Measurements from ENCODE around the gene NBDY.
A peak's percentile ranks its signal among the peaks of the same experiment; 100 is the strongest.
"Not testable (repeated sequence)": the region's sequence is repeated elsewhere in the genome, so short reads cannot be mapped to it uniquely, and the experiment has no call there.

Gene NBDY

DNA sequence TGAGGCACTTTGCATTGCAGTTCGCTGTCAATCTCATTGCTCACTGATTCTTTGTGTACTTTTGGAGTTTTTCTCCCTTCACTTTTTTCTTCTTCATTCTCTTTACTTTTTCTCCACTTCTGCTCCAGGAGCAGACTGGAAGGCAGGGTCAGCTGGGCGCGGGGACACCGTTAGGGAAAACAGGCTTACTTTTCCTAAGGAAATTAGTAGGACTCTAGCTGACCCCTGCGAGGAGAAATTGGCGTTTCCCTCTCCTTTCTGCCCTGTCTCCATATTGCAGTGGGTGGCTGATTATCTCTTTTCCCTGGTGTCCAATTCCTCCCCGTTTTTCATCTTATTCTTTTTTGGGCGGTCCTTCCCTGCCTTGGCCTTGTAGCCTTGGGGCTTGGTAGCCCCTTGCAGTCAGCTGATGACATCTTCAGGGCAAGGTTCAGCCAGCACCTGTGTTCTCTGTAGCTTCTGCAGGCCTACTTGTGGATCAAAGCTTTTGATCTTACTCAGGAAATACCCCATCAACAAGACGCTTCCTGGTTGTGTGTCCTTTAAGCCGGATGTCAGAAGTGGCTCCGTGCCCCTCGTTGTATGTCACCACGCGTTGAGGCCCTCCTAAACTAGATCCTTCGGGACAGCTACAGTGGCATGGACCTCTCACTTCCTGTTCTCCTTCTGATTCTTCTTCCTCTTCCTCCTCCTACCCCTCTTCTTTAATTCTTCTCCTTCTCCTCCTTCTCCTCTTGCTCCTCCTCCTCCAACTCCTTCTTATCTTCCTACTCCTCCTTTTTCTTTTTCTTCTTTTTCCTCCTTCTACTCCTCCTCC, 36.1 kb downstream of the NBDY start:
- DNase-seq, result no peak

- DNase-seq, result no peak
Observed at GRCh38 chrX:56765811-56766553, 36.9 kb downstream of the NBDY start.

- no peak for DNase-seq
Observed at GRCh38 chrX:56766554-56767347, 37.7 kb downstream of the NBDY start.

- DNase-seq, result not testable (repeated sequence)
Observed at GRCh38 chrX:56767348-56768119, 38.5 kb downstream of the NBDY start.

DNA sequence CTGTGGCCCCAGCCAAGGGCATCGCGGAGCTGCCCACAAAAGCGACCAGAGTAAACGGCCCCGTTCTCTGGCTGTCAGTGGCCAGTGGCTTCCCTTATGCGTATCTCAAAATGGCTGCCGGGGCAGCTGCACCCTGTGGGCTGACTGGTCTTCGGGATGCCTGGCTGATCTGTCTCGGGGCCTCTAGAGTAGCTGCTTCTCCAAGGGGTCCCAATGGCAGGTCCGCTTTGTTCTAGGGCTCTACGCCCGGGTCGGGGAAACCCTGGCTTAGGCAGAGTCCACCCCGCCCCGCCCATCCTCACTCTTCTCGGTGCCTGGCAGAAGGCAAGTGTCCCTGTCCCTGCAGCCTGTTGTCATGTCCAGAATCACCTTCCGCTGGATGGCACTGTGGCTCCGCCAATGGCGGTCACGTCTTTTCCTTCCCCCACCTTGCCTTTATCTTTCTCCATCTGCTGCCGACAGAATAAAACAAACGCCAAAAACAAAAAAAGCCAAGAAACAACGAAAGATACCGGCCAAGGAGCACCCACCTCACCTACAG, 39.1 kb downstream of the NBDY start:
- not testable (repeated sequence) for DNase-seq

GRCh38 chrX:56772675-56773521, 43.9 kb downstream of the NBDY start:
- DNase-seq, result not testable (repeated sequence)

DNA sequence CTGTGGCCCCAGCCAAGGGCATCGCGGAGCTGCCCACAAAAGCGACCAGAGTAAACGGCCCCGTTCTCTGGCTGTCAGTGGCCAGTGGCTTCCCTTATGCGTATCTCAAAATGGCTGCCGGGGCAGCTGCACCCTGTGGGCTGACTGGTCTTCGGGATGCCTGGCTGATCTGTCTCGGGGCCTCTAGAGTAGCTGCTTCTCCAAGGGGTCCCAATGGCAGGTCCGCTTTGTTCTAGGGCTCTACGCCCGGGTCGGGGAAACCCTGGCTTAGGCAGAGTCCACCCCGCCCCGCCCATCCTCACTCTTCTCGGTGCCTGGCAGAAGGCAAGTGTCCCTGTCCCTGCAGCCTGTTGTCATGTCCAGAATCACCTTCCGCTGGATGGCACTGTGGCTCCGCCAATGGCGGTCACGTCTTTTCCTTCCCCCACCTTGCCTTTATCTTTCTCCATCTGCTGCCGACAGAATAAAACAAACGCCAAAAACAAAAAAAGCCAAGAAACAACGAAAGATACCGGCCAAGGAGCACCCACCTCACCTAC, 44.5 kb downstream of the NBDY start:
- DNase-seq, result not testable (repeated sequence)

- not testable (repeated sequence) for DNase-seq
Observed at GRCh38 chrX:56778099-56778923, 49.3 kb downstream of the NBDY start.

DNA sequence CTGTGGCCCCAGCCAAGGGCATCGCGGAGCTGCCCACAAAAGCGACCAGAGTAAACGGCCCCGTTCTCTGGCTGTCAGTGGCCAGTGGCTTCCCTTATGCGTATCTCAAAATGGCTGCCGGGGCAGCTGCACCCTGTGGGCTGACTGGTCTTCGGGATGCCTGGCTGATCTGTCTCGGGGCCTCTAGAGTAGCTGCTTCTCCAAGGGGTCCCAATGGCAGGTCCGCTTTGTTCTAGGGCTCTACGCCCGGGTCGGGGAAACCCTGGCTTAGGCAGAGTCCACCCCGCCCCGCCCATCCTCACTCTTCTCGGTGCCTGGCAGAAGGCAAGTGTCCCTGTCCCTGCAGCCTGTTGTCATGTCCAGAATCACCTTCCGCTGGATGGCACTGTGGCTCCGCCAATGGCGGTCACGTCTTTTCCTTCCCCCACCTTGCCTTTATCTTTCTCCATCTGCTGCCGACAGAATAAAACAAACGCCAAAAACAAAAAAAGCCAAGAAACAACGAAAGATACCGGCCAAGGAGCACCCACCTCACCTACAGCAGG, 50.0 kb downstream of the NBDY start:
- DNase-seq, result not testable (repeated sequence)

DNA sequence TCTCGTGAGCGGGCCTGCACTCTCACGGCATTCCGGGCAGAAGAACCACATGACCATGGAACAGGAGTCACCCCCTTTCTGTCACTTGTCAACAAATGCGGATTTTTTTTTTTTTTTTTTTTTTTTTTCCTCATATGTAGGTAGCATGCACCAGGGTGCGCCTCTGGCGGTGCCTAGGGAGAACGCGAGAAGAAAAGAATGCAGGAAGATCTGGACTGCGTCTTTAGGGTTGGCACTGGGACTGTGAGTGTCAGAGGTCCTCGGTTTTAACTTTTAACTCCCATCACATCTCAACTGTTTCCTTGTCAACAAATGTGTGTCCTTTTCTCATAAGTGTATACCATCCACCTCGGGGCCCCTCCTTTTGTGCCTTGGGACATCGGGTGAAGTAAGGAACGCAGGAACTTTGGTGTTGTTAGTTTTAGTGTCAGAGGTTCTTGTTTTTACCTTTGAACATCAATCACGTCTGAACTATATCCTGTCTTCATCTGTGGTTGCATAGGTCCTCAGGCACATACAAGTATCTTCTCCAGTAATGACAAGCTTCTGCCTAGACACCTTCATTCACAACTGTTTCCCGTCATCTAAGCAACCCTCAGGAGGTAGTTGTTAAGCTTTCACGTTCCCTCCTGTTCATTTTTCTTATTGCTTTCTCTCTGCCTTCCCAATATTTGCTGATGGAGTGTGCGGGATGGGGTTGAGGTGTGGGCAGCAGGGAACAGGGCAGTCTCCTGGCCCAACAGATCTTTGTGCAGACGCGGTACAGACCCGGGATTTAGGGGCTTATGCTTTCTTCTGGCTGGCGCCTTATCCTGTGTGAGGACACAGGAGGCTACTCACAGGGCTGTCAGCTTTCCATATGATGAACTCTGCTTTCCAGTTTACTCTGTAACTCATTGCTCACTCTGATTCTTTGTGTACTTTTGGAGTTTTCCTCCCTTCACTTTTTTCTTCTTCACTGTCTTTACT, 51.9 kb downstream of the NBDY start:
- DNase-seq, result not testable (repeated sequence)

DNA sequence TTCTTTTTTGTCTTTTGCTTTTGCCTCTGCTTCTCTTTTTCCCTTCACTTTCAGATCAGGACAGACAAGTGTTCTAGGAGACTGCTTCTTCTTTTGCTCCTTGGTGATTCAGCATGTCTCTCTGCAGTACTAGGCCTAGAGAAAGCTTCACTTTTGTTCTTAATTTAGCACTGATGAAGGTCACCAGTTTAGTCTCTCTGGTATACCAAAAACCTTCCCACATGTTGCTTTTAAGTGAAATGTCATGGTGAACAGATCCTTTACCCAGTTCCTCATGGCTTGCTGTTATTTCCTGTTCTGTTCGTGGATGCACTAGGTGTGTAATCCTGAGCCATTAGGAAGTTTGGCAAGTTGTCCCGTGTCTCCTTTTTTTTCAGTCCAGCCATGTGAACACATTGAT, 53.3 kb downstream of the NBDY start:
- no peak for DNase-seq

- DNase-seq, result no peak
Observed at GRCh38 chrX:56782791-56783449, 53.9 kb downstream of the NBDY start.

- no peak for DNase-seq
Observed at GRCh38 chrX:56783450-56783831, 54.4 kb downstream of the NBDY start.

- no peak for DNase-seq
Observed at GRCh38 chrX:56783996-56784620, 55.1 kb downstream of the NBDY start.

- DNase-seq, result no peak
Observed at GRCh38 chrX:56784666-56785065, 55.6 kb downstream of the NBDY start.

DNA sequence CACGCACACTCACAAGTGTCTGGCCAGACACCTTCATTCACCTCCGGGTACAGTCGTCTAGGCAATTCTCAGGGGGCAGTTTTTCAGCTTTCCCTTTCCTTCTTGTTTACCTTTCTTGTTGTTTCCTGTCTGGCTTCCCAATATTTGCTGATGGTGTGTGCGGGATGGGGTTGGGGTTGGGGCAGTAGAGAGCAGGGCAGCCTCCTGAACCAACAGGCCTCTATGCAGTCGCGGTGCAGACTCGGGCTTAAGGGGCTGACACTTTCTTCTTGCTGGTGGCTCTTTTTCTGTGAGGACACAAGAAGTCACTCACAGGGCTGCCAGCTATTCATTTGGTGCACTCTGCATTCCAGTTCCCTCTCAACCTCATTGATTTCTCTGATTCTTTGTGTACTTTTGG, 56.4 kb downstream of the NBDY start:
- peak; percentile 10 for DNase-seq

Measured in activated CD8-positive, alpha-beta memory T cell treated with anti-CD3 and anti-CD28 coated beads, Interleukin-2, amount 50 U/mL, for 48 hours (primary cell).